ENCODE results near the gene MTMR11. TPM values are rescaled to one million over a fixed set of nuclear protein-coding genes. Genes with fewer than 3 reads are reported as not detected.

The MTMR11 gene
- total and polyA plus RNA-seq, 2 of the 8 experiments (the other 6 are each of a cell fraction or from before 2014, with no cell fraction given): 3.7 to 4.8 TPM

DNA sequence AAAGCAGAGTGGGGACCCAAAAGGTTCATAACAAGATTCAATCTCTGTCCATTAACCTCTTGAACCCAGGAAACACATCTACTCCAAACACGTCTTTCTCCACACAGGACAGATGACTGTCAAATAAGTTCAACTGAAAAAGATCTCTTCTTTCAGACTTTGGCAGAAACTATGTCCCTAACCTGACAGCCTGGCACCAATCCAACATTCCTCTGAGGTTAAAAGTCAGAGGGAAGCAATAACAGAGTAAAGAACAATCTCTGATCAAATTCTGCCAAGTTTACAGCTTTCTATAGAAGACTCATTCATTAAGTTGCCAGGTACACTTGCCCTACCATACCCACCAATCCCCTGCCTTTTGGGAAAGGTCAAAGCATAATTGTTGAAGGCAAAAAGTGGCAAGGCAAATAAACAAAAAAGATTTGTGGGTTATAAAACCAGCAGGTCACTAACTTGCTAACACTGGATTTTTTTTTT lies 41.9 kb upstream of the MTMR11 start (continued):
- TF ChIP-seq TAF1 (IDR thresholded peaks at IDR 0.05; ENCODE audit: low read depth, low read length) (no peak), MAX (IDR thresholded peaks at IDR 0.05) (no peak), JUN (IDR thresholded peaks at IDR 0.05; ENCODE audit: low read depth, low read length) (no peak)

Measured in H1 (cell line).